HG03135 (cell line): ENCODE measurements around the gene BCL2.

ENCODE experiments used
- ATAC-seq: cut with Tn5 transposase; IDR thresholded peaks from one replicate; pipeline ENCODE4 v1.9.1; 2021; ENCODE audit warnings: mild to moderate bottlenecking, moderate library complexity; ENCODE audit not compliant: unreplicated experiment

The BCL2 gene

GRCh38 chr18:63260380-63260754, 59.2 kb downstream of the BCL2 start:
- no peak for ATAC-seq

- ATAC-seq = no peak
Measured at GRCh38 chr18:63259567-63260379, 59.8 kb downstream of the BCL2 start.

GRCh38 chr18:63258749-63259566, 60.6 kb downstream of the BCL2 start:
- ATAC-seq = no peak

- no peak for ATAC-seq
Measured at GRCh38 chr18:63257453-63257852, 62.1 kb downstream of the BCL2 start.

GRCh38 chr18:63255435-63255834, 64.1 kb downstream of the BCL2 start:
- no peak for ATAC-seq

- ATAC-seq = no peak
Measured at GRCh38 chr18:63254716-63255399, 64.7 kb downstream of the BCL2 start.

GRCh38 chr18:63253428-63254372, 65.9 kb downstream of the BCL2 start:
- ATAC-seq = no peak

- no peak for ATAC-seq
Measured at GRCh38 chr18:63253014-63253413, 66.6 kb downstream of the BCL2 start.

GRCh38 chr18:63249771-63250170, 69.8 kb downstream of the BCL2 start:
- ATAC-seq = no peak

GRCh38 chr18:63247926-63248325, 71.6 kb downstream of the BCL2 start:
- no peak for ATAC-seq

- no peak for ATAC-seq
Measured at GRCh38 chr18:63247506-63247905, 72.1 kb downstream of the BCL2 start.

GRCh38 chr18:63245600-63245999, 74.0 kb downstream of the BCL2 start:
- no peak for ATAC-seq

- ATAC-seq = no peak
Measured at GRCh38 chr18:63244607-63245006, 75.0 kb downstream of the BCL2 start.

- no peak for ATAC-seq
Measured at GRCh38 chr18:63241760-63242159, 77.8 kb downstream of the BCL2 start.

GRCh38 chr18:63241317-63241712, 78.3 kb downstream of the BCL2 start:
- ATAC-seq = no peak

- no peak for ATAC-seq
Measured at GRCh38 chr18:63240531-63241316, 78.8 kb downstream of the BCL2 start.

GRCh38 chr18:63238693-63239075, 80.9 kb downstream of the BCL2 start:
- ATAC-seq = no peak

GRCh38 chr18:63237881-63238692, 81.5 kb downstream of the BCL2 start:
- ATAC-seq = no peak
